GM10266 (cell line): ENCODE results near the gene DGCR6L.
"Not testable (repeated sequence)": the region's sequence is repeated elsewhere in the genome, so short reads cannot be mapped to it uniquely, and the experiment has no call there.

Experiments used
- DNase-seq: peaks from one replicate; pipeline ENCODE4 v3.0.0; 2012; ENCODE audit errors: extremely low spot score
- CTCF ChIP-seq: IDR thresholded peaks from 2 replicates; pipeline ENCODE4 v1.5.1; 2012; ENCODE audit warnings: mild to moderate bottlenecking, low read depth; ENCODE audit not compliant: control insufficient read depth, insufficient read depth; ENCODE audit errors: missing control alignments

Gene DGCR6L

GRCh38 chr22:20354238-20354975, 34.5 kb upstream of the DGCR6L start:
- no peak for DNase-seq
- TF ChIP-seq CTCF = no peak

- DNase-seq = not testable (repeated sequence)
These were observed 32.7 kb upstream of the DGCR6L start for GRCh38 chr22:20352536-20352935.

- not testable (repeated sequence) for DNase-seq
These were observed 26.7 kb upstream of the DGCR6L start for GRCh38 chr22:20346553-20346952.

- not testable (repeated sequence) for DNase-seq
These were observed 18.4 kb upstream of the DGCR6L start for GRCh38 chr22:20338291-20338690.

- not testable (repeated sequence) for DNase-seq
These were observed 17.9 kb upstream of the DGCR6L start for GRCh38 chr22:20337807-20338206.

- not testable (repeated sequence) for DNase-seq
These were observed 16.7 kb upstream of the DGCR6L start for GRCh38 chr22:20336561-20336960.

- DNase-seq = not testable (repeated sequence)
These were observed 8.7 kb upstream of the DGCR6L start for GRCh38 chr22:20328569-20328930.

- not testable (repeated sequence) for DNase-seq
These were observed 6.1 kb upstream of the DGCR6L start for GRCh38 chr22:20325996-20326395.

GRCh38 chr22:20324139-20324516, 4.3 kb upstream of the DGCR6L start:
- no peak for TF ChIP-seq CTCF
- DNase-seq = no peak

GRCh38 chr22:20321552-20322211, 1.8 kb upstream of the DGCR6L start:
- DNase-seq = not testable (repeated sequence)

- DNase-seq = not testable (repeated sequence)
These were observed 1.0 kb upstream of the DGCR6L start for GRCh38 chr22:20320659-20321551.

GRCh38 chr22:20319041-20319744, 667 bp downstream of the DGCR6L start:
- DNase-seq = peak; percentile 35
- no peak for TF ChIP-seq CTCF

- DNase-seq = not testable (repeated sequence)
These were observed 1.7 kb downstream of the DGCR6L start for GRCh38 chr22:20318043-20318688.
